BJ (cell line): ENCODE data around the gene ADGRD2. TPM values are rescaled to one million over a fixed set of nuclear protein-coding genes. Genes with fewer than 3 reads are reported as not detected.

Source experiments
- CTCF ChIA-PET: fragments of 350-600 bp; formaldehyde crosslinking; extraction: SDS; loops from one replicate; lab custom pipeline; 2021; ENCODE audit warnings: antibody characterized with exemption, inconsistent platforms; lab: Yijun Ruan, JAX
- POLR2A ChIA-PET: fragments of 300-600 bp; sonication (Branson Sonifier 250); formaldehyde crosslinking; extraction: SDS; loops from one replicate; lab custom pipeline; 2021; ENCODE audit warnings: antibody characterized with exemption; lab: Charles Lee
- DNase-seq: peaks from one replicate; pipeline ENCODE4 v3.0.0-alpha.2; 2011; ENCODE audit warnings: low read depth
- H3K27me3 ChIP-seq: 2 replicates; pipeline ENCODE4 v1.6.0; 2011; ENCODE audit warnings: low read length; ENCODE audit not compliant: control insufficient read depth, insufficient read depth
- H3K36me3 ChIP-seq: 2 replicates; pipeline ENCODE4 v1.5.1; 2011; ENCODE audit warnings: low read length; ENCODE audit not compliant: control insufficient read depth, insufficient read depth
- H3K4me3 ChIP-seq: 2 replicates; pipeline ENCODE4 v1.5.1; 2011; ENCODE audit warnings: low read depth, mild to moderate bottlenecking, control low read depth, low read length
- CTCF ChIP-seq: IDR thresholded peaks from 2 replicates; pipeline ENCODE4 v1.5.1; 2011; ENCODE audit warnings: low read depth, mild to moderate bottlenecking, control low read depth, inconsistent platforms, low read length, moderate library complexity; ENCODE audit not compliant: insufficient read depth
- polyA minus RNA-seq: library from RNA; depleted of rRNA, polyadenylated mRNA; stranded (reverse); fragments of >200 nt; gene quantifications from 2 replicates; pipeline ENCODE4 v1.2.3, GENCODE V29; 2011; rRNA and poly(A)+ RNA removed
- polyA plus RNA-seq: library from polyadenylated mRNA; depleted of rRNA; stranded (reverse); fragments of >200 nt; gene quantifications from 2 replicates; pipeline ENCODE4 v1.2.3, GENCODE V29; 2011; rRNA removed

The ADGRD2 gene
- polyA plus RNA-seq, result not detected in 2 replicates
- polyA minus RNA-seq, result not detected in 2 replicates

DNA sequence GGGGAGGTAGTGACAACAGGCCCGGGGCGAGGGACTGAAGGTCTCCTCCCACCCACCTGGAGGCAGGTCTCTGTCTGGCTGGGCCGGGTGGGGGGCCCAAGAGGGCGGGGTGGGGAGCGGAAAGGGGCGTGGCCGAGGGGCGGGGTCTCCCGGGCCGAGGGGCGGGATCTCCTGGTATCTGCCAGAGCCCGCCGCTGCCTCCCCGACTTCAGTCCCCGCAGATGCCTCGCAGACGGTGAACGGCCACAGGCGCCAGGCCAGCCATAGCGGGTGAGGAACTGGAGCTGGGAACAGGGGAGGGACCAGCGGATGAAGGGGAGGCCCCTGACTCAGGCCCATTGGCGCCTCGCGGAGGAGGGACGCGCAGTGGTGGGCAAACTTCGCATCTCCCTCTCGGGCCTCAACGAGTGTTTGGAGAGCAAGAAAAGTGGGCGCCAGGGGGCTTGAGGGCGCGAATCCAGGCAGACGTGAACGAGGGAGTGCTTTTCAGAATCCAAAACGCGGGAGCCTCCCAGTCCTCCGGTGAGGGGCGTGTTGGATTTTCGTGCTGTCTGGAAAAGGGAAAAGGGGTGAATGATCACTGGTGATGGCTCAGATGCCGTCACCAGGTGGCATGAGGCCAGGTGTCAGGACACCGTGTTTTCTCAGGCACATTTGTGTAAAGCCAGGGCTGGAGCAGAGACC is at the start of gene ADGRD2:
Gene ADGRD2, plus strand, starts transcription at position 211 of the 684 bp plus-strand sequence. CDS start 1,216 bp downstream, outside the sequence.
- Histone ChIP-seq H3K36me3 (no peaks in the 10 kb centered on the region), H3K4me3 (no peak within 1 kb of the TSS), H3K27me3 (peaks cover 22% of the 10 kb centered on the region)
- ChIA-PET CTCF (no interaction called here), POLR2A (no interaction called here)
- DNase-seq, result no peak
- no peak for TF ChIP-seq CTCF

DNA sequence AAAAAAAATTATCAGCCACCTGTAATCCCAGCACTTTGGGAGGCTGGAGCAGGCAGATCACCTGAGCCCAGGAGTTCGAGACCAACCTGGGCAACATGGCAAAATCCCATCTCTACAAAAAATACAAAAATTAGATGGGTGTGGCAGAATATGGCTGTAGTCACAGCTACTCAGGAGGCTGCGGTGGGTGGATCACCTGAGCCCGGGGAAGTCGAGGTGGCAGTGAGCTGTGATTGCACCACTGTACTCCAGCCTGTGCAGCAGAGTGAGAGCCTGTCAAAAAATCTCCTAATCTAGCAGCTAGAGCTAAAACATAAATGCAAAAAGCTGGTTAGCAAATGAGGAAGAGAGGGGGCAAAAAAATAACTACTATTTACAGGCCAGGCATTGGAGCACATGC is 47.0 kb upstream of the ADGRD2 start:
- no peak for TF ChIP-seq CTCF
- Histone ChIP-seq H3K36me3 (peaks cover 9% of the 10 kb centered on the region; the same call in 1 of the 2 replicates), H3K27me3 (no peaks in the 10 kb centered on the region), H3K4me3 (no peak overlapping the region)
- CTCF ChIA-PET, result no interaction called here
- DNase-seq, result no peak
- POLR2A ChIA-PET, result no interaction called here

GRCh38 chr9:124409410-124409809 is 40.8 kb upstream of the ADGRD2 start:
- CTCF ChIA-PET, result interaction anchor here (2.5 to 4.7 kb wide), 2 partner anchors 9 to 16 kb away, joined by 19 to 26 read pairs; no protein-coding TSS in a partner anchor
- Histone ChIP-seq H3K27me3 (no peaks in the 10 kb centered on the region), H3K36me3 (peaks cover 8% of the 10 kb centered on the region; the same call in 1 of the 2 replicates), H3K4me3 (no peak overlapping the region)
- TF ChIP-seq CTCF, result no peak
- POLR2A ChIA-PET, result no interaction called here
- no peak for DNase-seq

DNA sequence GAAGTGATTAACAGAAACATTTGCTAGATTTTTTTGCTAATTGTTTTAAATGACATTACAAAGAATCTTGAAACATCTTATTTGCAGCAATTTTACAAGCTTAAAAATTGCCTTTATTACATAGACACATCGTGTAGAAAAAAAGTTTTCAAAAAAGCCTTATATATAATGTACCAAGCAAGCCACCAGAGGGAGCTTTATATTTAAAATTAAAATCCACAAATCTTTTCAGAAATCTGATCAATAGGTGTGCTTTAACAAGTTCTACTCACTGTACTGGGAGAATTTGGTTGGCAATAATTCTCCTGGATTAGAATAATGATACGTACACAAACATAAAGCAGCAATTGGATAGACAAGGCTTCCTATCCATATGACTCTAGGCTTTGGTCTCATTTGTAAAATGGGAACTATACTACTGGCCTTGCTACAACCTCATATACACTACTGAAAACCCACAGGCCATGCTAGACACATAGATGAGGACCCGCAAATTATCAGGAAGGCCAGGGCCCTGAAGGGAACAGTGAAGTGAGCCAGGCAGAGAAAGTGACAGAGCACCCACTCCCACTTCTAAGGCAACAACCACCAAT is 39.8 kb upstream of the ADGRD2 start:
- Histone ChIP-seq H3K4me3 (no peak overlapping the region), H3K36me3 (peaks cover 8% of the 10 kb centered on the region; the same call in 1 of the 2 replicates), H3K27me3 (no peaks in the 10 kb centered on the region)
- ChIA-PET POLR2A (interaction anchor here (0.6 kb wide), 1 partner anchor 1563 kb away, joined by 3 read pairs; no protein-coding TSS in a partner anchor), CTCF (interaction anchor here (0.7 to 4.7 kb wide), 6 partner anchors 9 to 301 kb away, joined by 3 to 26 read pairs (median 6); no protein-coding TSS in a partner anchor)
- TF ChIP-seq CTCF, result peak; percentile 30
- DNase-seq, result no peak
